T1000 (cell line): ENCODE data around the gene ANLN.
"Not testable (repeated sequence)": the region's sequence is repeated elsewhere in the genome, so short reads cannot be mapped to it uniquely, and the experiment has no call there.

ENCODE experiments used
- DNase-seq: peaks from one replicate; lab custom pipeline; 2025; ENCODE audit warnings: mixed read lengths; lab: John Stamatoyannopoulos, UW

The ANLN gene

GRCh38 chr7:36389371-36390198, at the start of gene ANLN:
ANLN (plus strand) TSS chr7:36389862; CDS start chr7:36390027, 165 bp downstream.
- DNase-seq, result peak; percentile 91

- no peak for DNase-seq
Measured at GRCh38 chr7:36343548-36343947, 46.1 kb upstream of the ANLN start.

- no peak for DNase-seq
Measured at GRCh38 chr7:36344622-36345021, 45.0 kb upstream of the ANLN start.

- no peak for DNase-seq
Measured at GRCh38 chr7:36346260-36346831, 43.3 kb upstream of the ANLN start.

- no peak for DNase-seq
Measured at GRCh38 chr7:36348256-36348655, 41.4 kb upstream of the ANLN start.

- no peak for DNase-seq
Measured at GRCh38 chr7:36348771-36349170, 40.9 kb upstream of the ANLN start.

GRCh38 chr7:36349626-36350025, 40.0 kb upstream of the ANLN start:
- no peak for DNase-seq

- DNase-seq, result no peak
Measured at GRCh38 chr7:36355490-36355889, 34.2 kb upstream of the ANLN start.

- no peak for DNase-seq
Measured at GRCh38 chr7:36357054-36357453, 32.6 kb upstream of the ANLN start.

GRCh38 chr7:36358589-36358988, 31.1 kb upstream of the ANLN start:
- no peak for DNase-seq

- no peak for DNase-seq
Measured at GRCh38 chr7:36360244-36360643, 29.4 kb upstream of the ANLN start.

- DNase-seq, result no peak
Measured at GRCh38 chr7:36361227-36361626, 28.4 kb upstream of the ANLN start.

GRCh38 chr7:36363515-36363914, 26.1 kb upstream of the ANLN start:
- no peak for DNase-seq

- DNase-seq, result no peak
Measured at GRCh38 chr7:36366005-36366717, 23.5 kb upstream of the ANLN start.

- DNase-seq, result peak; percentile 90
Measured at GRCh38 chr7:36366718-36367560, 22.7 kb upstream of the ANLN start.

- DNase-seq, result no peak
Measured at GRCh38 chr7:36367561-36368077, 22.0 kb upstream of the ANLN start.

- DNase-seq, result no peak
Measured at GRCh38 chr7:36368496-36368895, 21.2 kb upstream of the ANLN start.

- no peak for DNase-seq
Measured at GRCh38 chr7:36369171-36369570, 20.5 kb upstream of the ANLN start.

GRCh38 chr7:36370046-36370445, 19.6 kb upstream of the ANLN start:
- no peak for DNase-seq

- no peak for DNase-seq
Measured at GRCh38 chr7:36372156-36372555, 17.5 kb upstream of the ANLN start.

GRCh38 chr7:36378555-36378954, 11.1 kb upstream of the ANLN start:
- DNase-seq, result not testable (repeated sequence)
